ENCODE results near the gene WWP2. TPM values are rescaled to one million over a fixed set of nuclear protein-coding genes. Genes with fewer than 3 reads are reported as not detected.
"Not testable (repeated sequence)": the region's sequence is repeated elsewhere in the genome, so short reads cannot be mapped to it uniquely, and the experiment has no call there.

Gene WWP2
- total RNA-seq, 1 donor from 2014 or later, result 59.0 TPM

DNA sequence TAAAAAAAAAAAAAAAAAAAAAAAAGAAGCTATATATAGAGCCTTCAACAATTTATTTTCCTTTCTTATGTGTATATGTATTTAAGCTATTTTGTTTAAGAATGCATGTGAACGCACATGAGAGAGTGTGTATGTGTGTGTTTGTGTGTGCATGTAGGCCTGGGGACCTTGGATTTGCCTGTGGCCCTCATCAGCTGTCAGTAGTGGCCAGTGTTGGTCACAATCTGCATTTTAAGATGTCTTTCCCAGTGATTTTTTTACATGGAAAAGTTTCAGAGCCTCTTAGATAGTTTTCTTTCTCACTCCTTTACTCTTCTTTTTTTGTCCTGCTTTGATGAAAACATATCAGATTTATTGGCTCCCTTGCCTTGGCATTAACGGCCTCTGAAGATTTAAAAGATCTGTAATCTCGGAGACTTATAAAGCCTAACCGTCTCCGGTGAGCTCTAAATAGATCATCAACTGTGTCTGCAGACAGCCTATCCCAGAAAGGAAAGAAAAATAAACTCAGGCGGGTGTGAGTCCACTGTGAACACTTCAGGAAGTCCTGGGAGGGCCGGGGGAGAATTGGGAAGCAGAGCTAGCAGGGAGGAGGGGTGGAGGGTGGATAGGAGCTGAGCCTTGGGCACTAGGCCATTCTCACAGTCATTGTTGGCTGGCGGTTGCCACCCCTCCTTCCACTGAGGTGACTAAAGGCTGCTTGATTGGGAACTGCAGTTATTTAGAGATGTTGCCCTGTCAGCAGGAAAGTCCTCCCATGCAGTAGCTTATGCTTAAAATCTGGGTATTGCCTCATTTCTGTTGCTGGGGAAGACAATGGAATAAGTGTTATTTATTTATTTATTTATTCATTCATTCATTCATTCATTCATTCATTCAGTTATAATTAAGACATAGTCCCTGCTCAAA is 86.8 kb downstream of the WWP2 start:
- Mint-ChIP-seq H3K4me1 (ENCODE audit: low read depth) (no peaks in the 10 kb centered on the region), H3K27ac (no peak overlapping the region), H3K27me3 (ENCODE audit: low read depth) (no peaks in the 10 kb centered on the region), H3K36me3 (ENCODE audit: low read depth) (peaks cover 23% of the 10 kb centered on the region), H3K4me3 (ENCODE audit: low read depth) (no peak overlapping the region), H3K9me3 (no peaks in the 10 kb centered on the region)
- intact Hi-C loops (cut with micrococcal nuclease), result no loop called here
- DNase-seq (ENCODE audit: low spot score), result no peak

DNA sequence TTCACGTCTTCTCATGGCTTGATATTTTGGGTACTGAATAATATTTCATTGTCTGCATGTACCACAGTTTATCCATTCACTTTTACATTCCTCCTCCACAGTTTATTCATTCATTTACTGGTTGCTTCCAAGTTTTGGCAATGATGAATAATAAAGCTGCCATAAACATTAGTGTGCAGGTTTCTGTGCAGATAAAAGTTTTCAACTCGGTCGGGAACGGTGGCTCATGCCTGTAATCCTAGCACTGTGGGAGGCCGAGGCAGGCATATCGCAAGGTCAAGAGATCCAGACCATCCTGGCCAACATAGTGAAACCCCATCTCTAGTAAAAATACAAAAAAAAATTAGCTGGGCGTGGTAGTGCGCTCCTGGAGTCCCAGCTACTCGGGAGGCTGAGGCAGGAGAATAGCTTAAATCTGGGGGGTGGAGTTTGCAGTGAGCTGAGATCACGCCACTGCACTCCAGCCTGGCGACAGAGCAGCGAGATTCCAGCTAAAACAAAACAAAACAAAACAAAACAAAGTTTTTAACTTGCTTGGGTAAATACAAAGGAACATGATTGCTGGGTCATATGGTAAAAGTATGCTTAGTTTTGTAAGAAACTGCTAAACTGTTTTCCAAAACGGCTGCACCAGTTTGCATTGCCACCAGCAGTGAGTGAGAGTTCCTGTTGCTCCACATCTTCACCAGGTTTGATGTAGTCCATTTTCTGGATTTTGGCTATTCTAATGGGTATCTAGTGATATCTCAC is 89.5 kb downstream of the WWP2 start:
- peaks cover 18% of the 10 kb centered on the region for H3K36me3 Mint-ChIP-seq (ENCODE audit: low read depth)
- no peak overlapping the region for H3K4me3 Mint-ChIP-seq (ENCODE audit: low read depth)
- H3K9me3 Mint-ChIP-seq, result no peaks in the 10 kb centered on the region
- no peak overlapping the region for H3K27ac Mint-ChIP-seq
- intact Hi-C loops (cut with micrococcal nuclease), result no loop called here
- no peak for DNase-seq (ENCODE audit: low spot score)
- H3K4me1 Mint-ChIP-seq (ENCODE audit: low read depth), result peaks cover 2% of the 10 kb centered on the region
- no peaks in the 10 kb centered on the region for H3K27me3 Mint-ChIP-seq (ENCODE audit: low read depth)

DNA sequence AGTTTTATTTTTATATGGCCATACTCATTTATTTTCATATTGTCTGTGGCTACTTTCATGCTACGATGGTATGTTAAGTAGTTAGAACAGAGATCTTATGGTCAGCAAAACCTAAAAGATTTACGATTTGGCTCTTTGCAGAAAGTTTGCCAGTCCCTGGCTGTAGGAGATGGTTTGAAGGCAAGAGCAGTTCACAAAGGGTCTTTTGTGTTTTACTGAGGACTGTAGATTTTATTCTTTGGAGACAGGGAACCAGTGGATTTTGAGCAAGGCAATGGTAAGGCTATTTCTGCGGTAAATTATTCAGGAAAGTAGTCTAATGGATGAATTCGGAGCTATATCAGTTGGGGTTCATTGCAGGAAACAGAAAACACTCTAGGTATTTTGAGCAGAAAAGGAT is 90.7 kb downstream of the WWP2 start:
- H3K4me1 Mint-ChIP-seq (ENCODE audit: low read depth), result peaks cover 2% of the 10 kb centered on the region
- H3K27me3 Mint-ChIP-seq (ENCODE audit: low read depth), result no peaks in the 10 kb centered on the region
- H3K4me3 Mint-ChIP-seq (ENCODE audit: low read depth), result no peak overlapping the region
- no peak overlapping the region for H3K27ac Mint-ChIP-seq
- intact Hi-C loops (cut with micrococcal nuclease), result no loop called here
- H3K36me3 Mint-ChIP-seq (ENCODE audit: low read depth), result peaks cover 16% of the 10 kb centered on the region
- no peak for DNase-seq (ENCODE audit: low spot score)
- H3K9me3 Mint-ChIP-seq, result no peaks in the 10 kb centered on the region

DNA sequence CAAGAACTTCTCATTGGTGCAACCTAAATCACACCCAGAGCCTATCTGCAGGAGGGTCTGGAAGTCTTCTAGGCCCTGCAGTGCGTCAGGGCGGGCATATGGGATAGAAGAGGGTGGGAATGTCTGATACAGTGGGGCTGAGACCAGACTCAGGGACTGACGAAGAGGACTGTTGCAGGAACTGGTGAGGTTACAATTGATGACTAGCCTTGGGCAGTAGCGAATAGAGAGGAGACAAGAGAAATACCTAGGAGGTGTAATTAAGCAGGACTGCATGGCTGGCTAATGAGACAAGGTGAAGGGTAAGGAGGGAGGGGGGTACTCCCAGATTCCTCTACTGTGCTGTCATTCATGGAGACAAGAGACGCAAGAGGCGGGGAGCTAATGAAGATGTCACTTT is 91.3 kb downstream of the WWP2 start:
- Mint-ChIP-seq H3K9me3 (no peaks in the 10 kb centered on the region), H3K4me1 (ENCODE audit: low read depth) (peaks cover 2% of the 10 kb centered on the region), H3K36me3 (ENCODE audit: low read depth) (peaks cover 15% of the 10 kb centered on the region)

GRCh38 chr16:69854776-69855175 is 92.6 kb downstream of the WWP2 start:
- H3K4me1 Mint-ChIP-seq (ENCODE audit: low read depth); H3K9me3 Mint-ChIP-seq; DNase-seq (ENCODE audit: low spot score); H3K4me3 Mint-ChIP-seq (ENCODE audit: low read depth); H3K27me3 Mint-ChIP-seq (ENCODE audit: low read depth); intact Hi-C loops (cut with micrococcal nuclease); H3K27ac Mint-ChIP-seq: not testable (repeated sequence)
- peaks cover 15% of the 10 kb centered on the region for H3K36me3 Mint-ChIP-seq (ENCODE audit: low read depth)

More for the DNA sequence above, 91.3 kb downstream of the WWP2 start:
- Mint-ChIP-seq H3K27me3 (ENCODE audit: low read depth) (no peaks in the 10 kb centered on the region), H3K27ac (no peak overlapping the region), H3K4me3 (ENCODE audit: low read depth) (no peak overlapping the region)
- intact Hi-C loops (cut with micrococcal nuclease), result no loop called here
- DNase-seq (ENCODE audit: low spot score), result no peak

DNA sequence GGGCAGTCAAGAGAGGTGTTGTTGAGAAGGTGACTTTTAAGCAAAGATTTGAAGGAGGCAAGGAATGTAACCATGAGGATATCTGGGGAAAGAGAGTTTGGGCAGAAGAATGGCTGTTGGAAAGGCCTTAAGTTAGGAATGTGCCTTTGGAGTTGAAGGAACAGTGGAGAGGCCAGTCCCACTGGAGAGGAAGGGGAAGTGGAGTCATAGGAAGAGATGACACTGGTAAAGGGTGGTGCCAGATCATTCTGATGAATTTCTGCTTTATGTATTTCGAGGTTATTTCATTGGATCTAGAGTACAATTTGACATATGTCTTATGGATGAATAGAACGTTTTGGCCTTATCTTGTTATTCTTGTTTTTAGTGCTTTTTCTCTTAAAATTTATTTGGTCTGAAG is 93.5 kb downstream of the WWP2 start:
- Mint-ChIP-seq H3K4me1 (ENCODE audit: low read depth) (peaks cover 2% of the 10 kb centered on the region), H3K27ac (no peak overlapping the region), H3K9me3 (no peaks in the 10 kb centered on the region), H3K27me3 (ENCODE audit: low read depth) (no peaks in the 10 kb centered on the region), H3K36me3 (ENCODE audit: low read depth) (peaks cover 15% of the 10 kb centered on the region), H3K4me3 (ENCODE audit: low read depth) (no peak overlapping the region)
- intact Hi-C loops (cut with micrococcal nuclease), result no loop called here
- DNase-seq (ENCODE audit: low spot score), result no peak

- H3K36me3 Mint-ChIP-seq (ENCODE audit: low read depth), result peaks cover 14% of the 10 kb centered on the region
- H3K4me1 Mint-ChIP-seq (ENCODE audit: low read depth), result peaks cover 2% of the 10 kb centered on the region
- no peak overlapping the region for H3K4me3 Mint-ChIP-seq (ENCODE audit: low read depth)
- no peak overlapping the region for H3K27ac Mint-ChIP-seq
- intact Hi-C loops (cut with micrococcal nuclease), result no loop called here
- H3K27me3 Mint-ChIP-seq (ENCODE audit: low read depth), result no peaks in the 10 kb centered on the region
- H3K9me3 Mint-ChIP-seq, result no peaks in the 10 kb centered on the region
- DNase-seq (ENCODE audit: low spot score), result no peak
Measured at GRCh38 chr16:69858191-69859104, 96.3 kb downstream of the WWP2 start.

GRCh38 chr16:69859105-69859989 is 97.2 kb downstream of the WWP2 start:
- no peaks in the 10 kb centered on the region for H3K9me3 Mint-ChIP-seq
- DNase-seq (ENCODE audit: low spot score), result no peak
- H3K27me3 Mint-ChIP-seq (ENCODE audit: low read depth), result no peaks in the 10 kb centered on the region
- no peak overlapping the region for H3K27ac Mint-ChIP-seq
- no peak overlapping the region for H3K4me3 Mint-ChIP-seq (ENCODE audit: low read depth)
- H3K36me3 Mint-ChIP-seq (ENCODE audit: low read depth), result peaks cover 7% of the 10 kb centered on the region
- intact Hi-C loops (cut with micrococcal nuclease), result no loop called here
- H3K4me1 Mint-ChIP-seq (ENCODE audit: low read depth), result peaks cover 2% of the 10 kb centered on the region

DNA sequence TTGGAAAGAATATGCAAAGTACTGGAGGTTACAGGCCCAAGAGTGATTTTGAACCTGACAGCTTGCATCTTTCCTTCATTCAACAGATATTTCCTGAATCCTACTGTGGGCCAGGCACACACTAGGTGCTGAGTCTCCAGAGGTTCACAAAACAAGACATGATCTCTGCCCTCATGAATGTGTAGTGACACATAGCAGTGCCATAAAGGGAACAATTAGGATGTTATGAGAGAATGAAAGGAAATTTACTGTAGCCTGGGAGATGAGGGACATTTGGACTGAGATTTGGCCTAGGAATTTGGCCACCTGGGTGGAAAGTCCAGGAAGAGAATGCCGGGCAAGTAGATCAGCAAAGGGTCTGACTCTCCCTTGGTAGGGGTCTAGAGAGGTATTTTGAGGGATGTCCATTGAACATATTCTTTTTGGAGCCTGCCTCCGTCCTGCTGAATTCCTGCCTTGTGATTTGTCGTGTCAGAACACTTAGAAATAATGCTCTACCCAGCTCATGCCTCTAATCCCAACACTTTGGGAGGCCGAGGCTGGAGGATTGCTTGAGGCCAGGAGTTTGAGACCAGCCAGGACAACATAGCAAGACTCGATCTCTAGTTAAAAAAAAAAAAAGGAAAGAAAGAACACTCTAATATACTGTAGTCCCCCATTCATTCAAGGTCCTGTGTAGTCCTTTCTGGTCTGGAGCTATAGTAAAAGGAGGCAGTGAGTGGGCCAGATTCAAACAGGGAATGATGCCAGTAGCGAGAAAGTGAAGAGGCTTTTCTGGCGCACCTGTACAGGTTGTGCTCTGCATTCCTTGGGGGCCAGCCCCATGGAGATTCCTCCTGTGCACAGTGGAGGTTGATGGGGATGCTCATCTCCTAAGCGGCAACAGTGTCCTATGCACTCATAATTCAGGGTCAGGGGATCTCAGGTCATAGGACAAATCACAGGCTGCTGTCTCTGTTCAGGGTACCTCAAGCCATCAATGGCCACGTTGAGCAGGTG is 98.4 kb downstream of the WWP2 start:
- intact Hi-C loops (cut with micrococcal nuclease), result no loop called here
- Mint-ChIP-seq H3K4me1 (ENCODE audit: low read depth) (peaks cover 2% of the 10 kb centered on the region), H3K9me3 (no peaks in the 10 kb centered on the region), H3K4me3 (ENCODE audit: low read depth) (no peak overlapping the region), H3K27ac (no peak overlapping the region), H3K27me3 (ENCODE audit: low read depth) (no peaks in the 10 kb centered on the region), H3K36me3 (ENCODE audit: low read depth) (peaks cover 7% of the 10 kb centered on the region)
- DNase-seq (ENCODE audit: low spot score), result no peak

GRCh38 chr16:69861292-69862030 is 99.3 kb downstream of the WWP2 start:
- Mint-ChIP-seq H3K27me3 (ENCODE audit: low read depth) (no peaks in the 10 kb centered on the region), H3K9me3 (no peaks in the 10 kb centered on the region), H3K4me1 (ENCODE audit: low read depth) (peaks cover 2% of the 10 kb centered on the region), H3K4me3 (ENCODE audit: low read depth) (no peak overlapping the region), H3K27ac (no peak overlapping the region), H3K36me3 (ENCODE audit: low read depth) (peaks cover 7% of the 10 kb centered on the region)
- no peak for DNase-seq (ENCODE audit: low spot score)
- intact Hi-C loops (cut with micrococcal nuclease), result no loop called here
